ENCODE data around the gene SGCD.

GRCh38 chr5:156486394-156487238 lies 159.7 kb downstream of the SGCD start:
- TF ChIP-seq CTCF (conservative IDR thresholded peaks at IDR 0.05; ENCODE audit: low read length) (no peak), EZH2phosphoT487 (IDR thresholded peaks at IDR 0.05; ENCODE audit: borderline replicate concordance) (no peak)

Data from Loucy (cell line).